ENCODE measurements around the gene COA3.

COA3 gene

DNA sequence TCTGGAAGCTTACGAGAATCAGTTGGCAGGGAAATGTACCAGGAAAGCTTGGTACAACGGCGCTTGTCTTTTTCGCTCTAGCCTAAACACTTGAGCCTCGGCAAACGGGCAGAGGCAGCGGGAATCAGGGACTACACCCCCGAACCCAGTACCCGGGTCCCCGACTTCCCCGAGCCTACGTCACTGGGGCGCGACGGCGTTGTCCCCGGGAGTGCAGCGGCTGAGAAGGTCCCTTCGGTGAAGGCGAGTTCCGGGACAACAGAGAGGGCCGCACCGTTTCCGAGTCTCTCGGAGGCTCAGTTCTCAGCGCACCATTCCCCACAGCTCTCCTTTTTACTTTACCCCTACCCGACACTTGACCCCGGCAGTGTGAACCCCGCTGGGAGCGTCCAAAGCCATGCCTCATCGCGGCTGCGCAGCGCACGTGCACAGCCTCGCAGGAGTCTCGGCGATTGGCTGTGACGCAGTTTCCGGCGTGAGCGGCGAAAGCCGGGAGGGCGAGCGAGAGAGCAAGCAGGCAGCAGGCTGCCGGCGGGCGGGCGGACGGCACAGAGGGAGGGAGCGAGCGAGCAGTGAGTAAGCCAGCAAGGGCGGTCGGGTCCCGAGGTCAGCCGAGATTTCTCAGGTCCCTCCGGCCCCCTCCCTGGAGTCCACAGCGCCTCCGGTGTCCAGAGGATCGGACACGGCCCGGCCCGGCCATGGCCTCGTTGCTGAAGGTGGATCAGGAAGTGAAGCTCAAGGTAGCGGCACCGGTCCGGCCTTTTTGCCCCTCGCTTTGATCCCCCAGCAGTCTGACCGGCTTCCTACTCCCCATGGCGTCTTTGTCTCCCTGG is 34.6 kb upstream of the COA3 start, which contains the start of gene PSME3:
TSS of gene PSME3 (plus strand) at position 464 of the 833 bp plus-strand sequence. CDS start at position 699, 235 bp downstream.
- in situ Hi-C loops (cut with HindIII; ENCODE audit: low sequenced_read_pairs), result no loop called here

DNA sequence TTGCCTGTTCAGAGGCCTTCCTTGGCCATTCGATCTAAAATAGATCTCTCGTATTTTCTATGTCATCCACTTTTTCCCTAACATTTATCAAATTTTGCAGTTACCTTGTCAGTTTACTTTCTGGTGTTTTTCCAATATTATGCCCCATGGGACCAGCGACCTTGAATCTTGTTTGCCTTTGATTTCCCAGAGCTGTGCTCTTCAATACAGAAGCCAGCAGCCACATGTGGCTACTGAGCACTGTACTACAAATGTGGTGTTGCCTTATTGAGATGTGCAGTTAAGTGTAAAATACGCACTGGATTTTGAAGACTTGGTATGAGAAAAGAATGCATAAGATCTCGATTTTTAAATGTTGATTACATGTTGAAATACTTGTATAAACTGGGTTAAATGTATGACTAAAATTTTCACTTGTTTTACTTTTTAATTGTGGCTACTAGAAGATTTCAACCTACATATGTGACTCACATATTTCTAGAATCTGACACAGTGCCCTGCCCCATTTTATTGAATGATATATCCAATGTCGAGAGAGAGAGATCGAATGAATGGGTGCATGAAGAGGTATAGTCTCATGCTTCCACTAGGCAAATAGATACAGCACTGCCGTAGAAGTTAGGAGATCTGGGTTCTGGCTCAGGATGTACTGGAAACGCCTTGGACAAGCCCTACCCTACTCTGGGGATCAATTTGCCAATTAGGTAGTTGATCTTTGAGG is 33.9 kb upstream of the COA3 start:
- peak overlapping the region; percentile 99 for H3K4me3 ChIP-seq (ENCODE audit: low read depth, low read length)
- DNase-seq (ENCODE audit: low read depth), result no peak
- in situ Hi-C loops (cut with HindIII; ENCODE audit: low sequenced_read_pairs), result no loop called here
- TF ChIP-seq, protein P1, sequence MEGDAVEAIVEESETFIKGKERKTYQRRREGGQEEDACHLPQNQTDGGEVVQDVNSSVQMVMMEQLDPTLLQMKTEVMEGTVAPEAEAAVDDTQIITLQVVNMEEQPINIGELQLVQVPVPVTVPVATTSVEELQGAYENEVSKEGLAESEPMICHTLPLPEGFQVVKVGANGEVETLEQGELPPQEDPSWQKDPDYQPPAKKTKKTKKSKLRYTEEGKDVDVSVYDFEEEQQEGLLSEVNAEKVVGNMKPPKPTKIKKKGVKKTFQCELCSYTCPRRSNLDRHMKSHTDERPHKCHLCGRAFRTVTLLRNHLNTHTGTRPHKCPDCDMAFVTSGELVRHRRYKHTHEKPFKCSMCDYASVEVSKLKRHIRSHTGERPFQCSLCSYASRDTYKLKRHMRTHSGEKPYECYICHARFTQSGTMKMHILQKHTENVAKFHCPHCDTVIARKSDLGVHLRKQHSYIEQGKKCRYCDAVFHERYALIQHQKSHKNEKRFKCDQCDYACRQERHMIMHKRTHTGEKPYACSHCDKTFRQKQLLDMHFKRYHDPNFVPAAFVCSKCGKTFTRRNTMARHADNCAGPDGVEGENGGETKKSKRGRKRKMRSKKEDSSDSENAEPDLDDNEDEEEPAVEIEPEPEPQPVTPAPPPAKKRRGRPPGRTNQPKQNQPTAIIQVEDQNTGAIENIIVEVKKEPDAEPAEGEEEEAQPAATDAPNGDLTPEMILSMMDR (IDR thresholded peaks at IDR 0.05; ENCODE audit: low read depth, low read length, missing control alignments), result no peak

More for the DNA sequence above, 34.6 kb upstream of the COA3 start, which contains the start of gene PSME3:
- peak; percentile 58 for DNase-seq (ENCODE audit: low read depth)
- TF ChIP-seq, protein P1 (IDR thresholded peaks at IDR 0.05; ENCODE audit: low read depth, low read length, missing control alignments), result no peak
- H3K4me3 ChIP-seq (ENCODE audit: low read depth, low read length), result peak within 1 kb of the TSS; percentile 99

DNA sequence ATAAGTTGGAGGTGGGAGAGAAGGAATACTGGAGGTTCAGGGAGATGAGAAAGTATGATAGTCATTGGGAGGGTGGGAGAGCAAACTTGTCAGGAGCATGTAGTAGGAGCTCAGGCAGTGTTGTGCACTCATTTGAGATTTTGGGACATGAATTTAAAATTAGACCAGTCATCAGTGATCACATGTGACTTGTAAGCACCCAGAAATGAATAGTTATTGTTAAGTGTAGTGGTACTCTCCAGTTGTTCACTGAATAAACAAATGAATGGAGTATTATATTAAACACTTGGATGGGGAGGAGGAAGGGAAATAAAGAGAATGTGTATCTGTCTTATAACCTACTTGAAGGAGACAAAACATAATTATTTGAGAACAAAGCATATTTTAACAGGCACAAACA is 32.5 kb upstream of the COA3 start:
- TF ChIP-seq, protein P1 (IDR thresholded peaks at IDR 0.05; ENCODE audit: low read depth, low read length, missing control alignments), result no peak
- DNase-seq (ENCODE audit: low read depth), result no peak
- in situ Hi-C loops (cut with HindIII; ENCODE audit: low sequenced_read_pairs), result no loop called here
- no peak overlapping the region for H3K4me3 ChIP-seq (ENCODE audit: low read depth, low read length)

DNA sequence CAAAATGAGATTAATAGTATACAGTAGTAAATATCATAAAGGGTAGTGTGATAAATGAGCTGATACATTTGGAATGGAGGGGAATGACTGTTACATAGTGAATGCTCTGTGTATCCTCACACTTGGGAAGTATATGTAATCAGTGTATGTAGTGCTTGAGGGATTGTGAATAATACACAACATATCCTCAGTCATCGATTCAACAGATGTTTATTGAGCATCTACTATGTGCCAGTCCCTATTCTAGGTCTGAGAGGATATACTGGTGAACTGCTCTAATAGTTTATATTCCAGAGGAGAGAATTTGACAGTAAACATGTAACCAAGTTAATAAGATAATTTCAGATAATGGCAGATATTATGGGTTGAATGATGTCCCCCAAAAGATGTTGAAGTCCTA is 29.0 kb upstream of the COA3 start:
- no peak overlapping the region for H3K4me3 ChIP-seq (ENCODE audit: low read depth, low read length)
- in situ Hi-C loops (cut with HindIII; ENCODE audit: low sequenced_read_pairs), result no loop called here
- TF ChIP-seq, protein P1 (IDR thresholded peaks at IDR 0.05; ENCODE audit: low read depth, low read length, missing control alignments), result no peak
- DNase-seq (ENCODE audit: low read depth), result no peak

DNA sequence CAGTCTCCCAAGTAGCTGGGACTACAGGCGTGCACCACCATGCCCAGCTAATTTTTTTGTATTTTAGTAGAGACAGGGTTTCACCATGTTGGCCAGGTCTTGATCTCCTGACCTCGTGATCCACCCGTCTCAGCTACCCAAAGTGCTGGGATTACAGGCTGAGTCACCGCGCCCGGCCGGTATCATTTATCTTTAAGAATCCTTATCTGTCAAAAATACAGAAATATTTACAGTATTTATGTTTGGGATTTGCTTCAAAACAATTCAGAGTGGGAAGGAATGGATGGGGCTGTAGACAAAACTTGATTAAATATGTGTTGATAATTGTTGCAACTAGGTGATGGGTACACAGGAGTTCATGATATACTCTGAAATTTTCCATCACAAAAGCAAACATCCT is 22.7 kb upstream of the COA3 start:
- in situ Hi-C loops (cut with HindIII; ENCODE audit: low sequenced_read_pairs), result no loop called here

DNA sequence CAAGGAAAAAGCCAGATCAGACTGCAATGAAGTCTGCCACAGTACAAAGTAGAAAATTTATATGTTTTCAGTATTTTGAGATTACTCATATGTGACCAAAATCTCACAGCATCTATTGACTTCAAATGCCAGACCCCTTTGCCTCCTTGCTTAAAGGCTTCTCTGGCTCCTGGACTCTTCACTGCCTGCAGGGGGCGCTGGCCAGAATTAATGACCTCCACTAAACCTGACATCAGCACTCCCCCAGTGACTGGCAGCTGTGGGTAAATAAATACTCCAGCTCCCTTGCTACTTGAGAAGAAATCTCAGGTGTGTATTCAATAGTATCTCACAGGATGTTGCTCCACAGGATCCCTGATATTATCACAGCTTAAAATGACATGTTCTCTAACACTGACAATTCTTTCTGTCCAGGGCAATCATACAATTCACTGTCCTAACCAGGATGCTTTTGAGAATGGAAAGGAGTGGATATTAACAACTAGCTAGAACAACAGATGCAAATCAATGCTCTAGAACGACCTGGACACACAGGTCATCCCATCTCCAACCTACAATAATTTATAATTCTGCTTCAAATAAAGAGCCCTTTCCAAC is 21.5 kb upstream of the COA3 start:
- TF ChIP-seq, protein P1 (IDR thresholded peaks at IDR 0.05; ENCODE audit: low read depth, low read length, missing control alignments), result peak; percentile 84
- in situ Hi-C loops (cut with HindIII; ENCODE audit: low sequenced_read_pairs), result no loop called here
- H3K4me3 ChIP-seq (ENCODE audit: low read depth, low read length), result no peak overlapping the region
- DNase-seq (ENCODE audit: low read depth), result no peak

More for the DNA sequence above, 22.7 kb upstream of the COA3 start:
- DNase-seq (ENCODE audit: low read depth), result no peak
- TF ChIP-seq, protein P1 (IDR thresholded peaks at IDR 0.05; ENCODE audit: low read depth, low read length, missing control alignments), result no peak
- no peak overlapping the region for H3K4me3 ChIP-seq (ENCODE audit: low read depth, low read length)
